Breast epithelium (tissue), 4 donors: ENCODE data around the gene FRMD4A. TPM values are rescaled to one million over a fixed set of nuclear protein-coding genes. Genes with fewer than 3 reads are reported as not detected.

Experiments
- DNase-seq, 2 donors: peaks; one replicate each; pipeline ENCODE4 v3.0.0-alpha.2; 2019; ENCODE audit warnings: low spot score in 2 of 2
- H3K27ac ChIP-seq, 2 donors: fragments of 200-600 bp; sonication (generic) in 1 of 2; one replicate each; pipeline ENCODE4 v1.5.1; 2016 to 2019; ENCODE audit warnings: mild to moderate bottlenecking in 1 of 2
- H3K27me3 ChIP-seq, 2 donors: fragments of 200-600 bp; sonication (generic) in 1 of 2; one replicate each; pipeline versions ENCODE4 v1.5.1 to v1.6.0; 2017 to 2019; ENCODE audit warnings: control low read depth in 1 of 2, mild to moderate bottlenecking in 1 of 2
- H3K36me3 ChIP-seq: fragments of 200-600 bp; one replicate; pipeline ENCODE4 v1.5.1; 2019
- H3K4me1 ChIP-seq, 2 donors: fragments of 200-600 bp; sonication (generic); one replicate each; pipeline ENCODE4 v1.5.1; 2016 to 2019; ENCODE audit warnings: control low read depth in 1 of 2
- H3K4me3 ChIP-seq, 3 donors: fragments of 200-600 bp; sonication (generic); 1 replicate in 2 of 3; 2 replicates in 1 of 3; pipeline ENCODE4 v1.5.1; 2016 to 2019; ENCODE audit warnings: mild to moderate bottlenecking in 3 of 3, moderate library complexity in 2 of 3
- H3K9me3 ChIP-seq, 2 donors: fragments of 200-600 bp; sonication (generic) in 1 of 2; one replicate each; pipeline ENCODE4 v1.5.1; 2016 to 2019; ENCODE audit warnings: control low read depth in 1 of 2
- CTCF ChIP-seq, 3 donors: fragments of 450-650 bp; IDR thresholded peaks; one replicate each; pipeline ENCODE4 v1.5.1; 2016 to 2017; ENCODE audit warnings: antibody characterized with exemption in 3 of 3, mild to moderate bottlenecking in 3 of 3, moderate library complexity in 3 of 3
- POLR2A ChIP-seq: fragments of 450-650 bp; IDR thresholded peaks from one replicate; pipeline ENCODE4 v1.6.1; 2016; ENCODE audit warnings: antibody characterized with exemption, mild to moderate bottlenecking, moderate library complexity
- POLR2AphosphoS5 ChIP-seq, 3 donors: sonication (generic); formaldehyde crosslinking; IDR thresholded peaks; one replicate each; pipeline ENCODE4 v1.6.1; 2017; ENCODE audit warnings: antibody characterized with exemption in 3 of 3
- intact Hi-C: fragments of 100-400 bp; cut with DNase I; formaldehyde crosslinking; loops from one replicate; pipeline ENCODE4 v1.15.1; 2023; ENCODE audit warnings: low total_unique reads
- total RNA-seq, 3 donors: library from RNA; depleted of rRNA; stranded (reverse); fragments of >200 nt; gene quantifications; one replicate each; pipeline ENCODE4 v1.1.0, GENCODE V29; 2016

The FRMD4A gene
- total RNA-seq, 3 donors from 2014 or later, result 27.5 to 107 (median 34.4) TPM

GRCh38 chr10:14116837-14117236 lies 213.9 kb downstream of the FRMD4A start:
- no peaks in the 10 kb centered on the region for H3K9me3 ChIP-seq
- intact Hi-C loops, result no loop called here
- no peaks in the 10 kb centered on the region for H3K4me1 ChIP-seq
- TF ChIP-seq POLR2AphosphoS5 (IDR thresholded peaks at IDR 0.05) (no peak), CTCF (IDR thresholded peaks at IDR 0.05) (no peak), POLR2A (no peak)
- no peak overlapping the region for H3K27ac ChIP-seq
- no peaks in the 10 kb centered on the region for H3K27me3 ChIP-seq
- H3K4me3 ChIP-seq, result no peak overlapping the region
- no peak for DNase-seq
- no peaks in the 10 kb centered on the region for H3K36me3 ChIP-seq

- no peak for DNase-seq
These were observed 214.7 kb downstream of the FRMD4A start for GRCh38 chr10:14116021-14116420.

GRCh38 chr10:14114791-14115190 lies 215.9 kb downstream of the FRMD4A start:
- no peak for TF ChIP-seq CTCF (IDR thresholded peaks at IDR 0.05)
- TF ChIP-seq POLR2AphosphoS5 (IDR thresholded peaks at IDR 0.05), result no peak
- TF ChIP-seq POLR2A, result no peak
- Histone ChIP-seq H3K9me3 (no peaks in the 10 kb centered on the region), H3K4me1 (no peaks in the 10 kb centered on the region), H3K36me3 (no peaks in the 10 kb centered on the region), H3K27me3 (no peaks in the 10 kb centered on the region), H3K4me3 (no peak overlapping the region), H3K27ac (no peak overlapping the region)
- DNase-seq, result no peak
- intact Hi-C loops, result no loop called here

More at GRCh38 chr10:14116021-14116420, 214.7 kb downstream of the FRMD4A start:
- Histone ChIP-seq H3K36me3 (no peaks in the 10 kb centered on the region), H3K4me1 (no peaks in the 10 kb centered on the region), H3K27me3 (no peaks in the 10 kb centered on the region), H3K4me3 (no peak overlapping the region), H3K9me3 (no peaks in the 10 kb centered on the region), H3K27ac (no peak overlapping the region)
- intact Hi-C loops, result no loop called here
- no peak for TF ChIP-seq POLR2A
- TF ChIP-seq POLR2AphosphoS5 (IDR thresholded peaks at IDR 0.05), result no peak
- no peak for TF ChIP-seq CTCF (IDR thresholded peaks at IDR 0.05)

- no peak overlapping the region for H3K27ac ChIP-seq
- no peak for DNase-seq
- TF ChIP-seq POLR2AphosphoS5 (IDR thresholded peaks at IDR 0.05), result no peak
- no peak for TF ChIP-seq CTCF (IDR thresholded peaks at IDR 0.05)
- no peak for TF ChIP-seq POLR2A
- no peaks in the 10 kb centered on the region for H3K4me1 ChIP-seq
- H3K9me3 ChIP-seq, result no peaks in the 10 kb centered on the region
- H3K4me3 ChIP-seq, result no peak overlapping the region
- no peaks in the 10 kb centered on the region for H3K36me3 ChIP-seq
- intact Hi-C loops, result no loop called here
- H3K27me3 ChIP-seq, result no peaks in the 10 kb centered on the region
These were observed 218.7 kb downstream of the FRMD4A start for GRCh38 chr10:14112056-14112455.

GRCh38 chr10:14111208-14111607 lies 219.5 kb downstream of the FRMD4A start:
- Histone ChIP-seq H3K4me3 (no peak overlapping the region), H3K9me3 (no peaks in the 10 kb centered on the region), H3K27ac (no peak overlapping the region), H3K36me3 (no peaks in the 10 kb centered on the region), H3K27me3 (no peaks in the 10 kb centered on the region), H3K4me1 (no peaks in the 10 kb centered on the region)
- intact Hi-C loops, result no loop called here
- no peak for DNase-seq
- TF ChIP-seq CTCF (IDR thresholded peaks at IDR 0.05) (no peak), POLR2A (no peak), POLR2AphosphoS5 (IDR thresholded peaks at IDR 0.05) (no peak)
